Suppressor macrophage treated with lipopolysaccharide for 1 hour (primary cell): ENCODE data around the gene MBD2.
A peak's percentile ranks its signal among the peaks of the same experiment; 100 is the strongest.
"Not testable (repeated sequence)": the region's sequence is repeated elsewhere in the genome, so short reads cannot be mapped to it uniquely, and the experiment has no call there.

ENCODE experiments used
- DNase-seq, 3 donors: peaks; one replicate each; pipeline ENCODE4 v3.0.0-alpha.2; 2020 to 2022

The MBD2 gene

GRCh38 chr18:54148678-54149077, 75.8 kb downstream of the MBD2 start:
- DNase-seq = no peak

GRCh38 chr18:54148151-54148550, 76.3 kb downstream of the MBD2 start:
- DNase-seq = no peak

GRCh38 chr18:54147439-54147838, 77.0 kb downstream of the MBD2 start:
- no peak for DNase-seq

- DNase-seq = no peak
Observed at GRCh38 chr18:54141041-54141608, 83.3 kb downstream of the MBD2 start.

- DNase-seq = no peak
Observed at GRCh38 chr18:54140641-54141040, 83.8 kb downstream of the MBD2 start.

- DNase-seq = no peak
Observed at GRCh38 chr18:54135216-54135615, 89.3 kb downstream of the MBD2 start.

GRCh38 chr18:54134053-54134452, 90.4 kb downstream of the MBD2 start:
- no peak for DNase-seq

- DNase-seq = no peak
Observed at GRCh38 chr18:54130631-54131030, 93.8 kb downstream of the MBD2 start.

GRCh38 chr18:54130177-54130576, 94.3 kb downstream of the MBD2 start:
- no peak for DNase-seq

- DNase-seq = no peak
Observed at GRCh38 chr18:54129448-54130067, 94.9 kb downstream of the MBD2 start.

- peak; percentile 49 to 61 (median 59) for DNase-seq
Observed at GRCh38 chr18:54127759-54128378, 96.6 kb downstream of the MBD2 start.

- peak in 1 of 3 donors; percentile 9 for DNase-seq
Observed at GRCh38 chr18:54125429-54125828, 99.0 kb downstream of the MBD2 start.

- not testable (repeated sequence) for DNase-seq
Observed at GRCh38 chr18:54123720-54124440, 100.6 kb downstream of the MBD2 start.

- DNase-seq = peak; percentile 41 to 60 (median 56)
Observed at GRCh38 chr18:54119524-54120019, 104.9 kb downstream of the MBD2 start.

- no peak for DNase-seq
Observed at GRCh38 chr18:54117853-54118773, 106.4 kb downstream of the MBD2 start.

GRCh38 chr18:54116541-54117257, 107.8 kb downstream of the MBD2 start:
- DNase-seq = no peak

- DNase-seq = no peak
Observed at GRCh38 chr18:54112356-54112755, 112.1 kb downstream of the MBD2 start.

GRCh38 chr18:54109131-54109683, 115.3 kb downstream of the MBD2 start:
- DNase-seq = no peak

- DNase-seq = no peak
Observed at GRCh38 chr18:54102123-54102522, 122.3 kb downstream of the MBD2 start.
